ENCODE data around the gene IMPDH1. TPM values are rescaled to one million over a fixed set of nuclear protein-coding genes. Genes with fewer than 3 reads are reported as not detected.

Gene IMPDH1
- total and polyA plus RNA-seq, 9 of the 15 experiments (the other 6 are each of a cell fraction or from before 2014, with no cell fraction given): 0.80 to 118 (median 64.3) TPM

- TF ChIP-seq REST (IDR thresholded peaks at IDR 0.05; ENCODE audit: borderline replicate concordance) (peak; percentile 38; the same call in 1 of the 2 replicates), REST (CRISPR knock-in tag; IDR thresholded peaks at IDR 0.05; ENCODE audit: low read depth) (peak; percentile 64), PHF20 (IDR thresholded peaks at IDR 0.05; ENCODE audit: partially characterized antibody) (peak; percentile 24), ZBTB43 (CRISPR knock-in tag; IDR thresholded peaks at IDR 0.05) (no peak), ZNF24 (IDR thresholded peaks at IDR 0.05) (peak; percentile 63), PHF21A (IDR thresholded peaks at IDR 0.05; ENCODE audit: borderline replicate concordance, low read depth) (no peak), SMARCC2 (IDR thresholded peaks at IDR 0.05; ENCODE audit: low read depth) (no peak), HMGXB4 (CRISPR knock-in tag; IDR thresholded peaks at IDR 0.05) (peak; percentile 26; the same call in 1 of the 2 replicates), ZNF274 (IDR thresholded peaks at IDR 0.05; ENCODE audit: borderline replicate concordance, low read depth, low read length) (no peak), MIER1 (IDR thresholded peaks at IDR 0.05; ENCODE audit: low read depth) (0 out of 2 replicates have a peak, but pooled peaks have one; percentile 59), ZSCAN29 (IDR thresholded peaks at IDR 0.05) (0 out of 2 replicates have a peak, but pooled peaks have one; percentile 41), NR1H2 (CRISPR knock-in tag; IDR thresholded peaks at IDR 0.05) (no peak; the same call in 1 of the 2 replicates), ELF2 (CRISPR knock-in tag; IDR thresholded peaks at IDR 0.05) (peak; percentile 72), SIX5 (IDR thresholded peaks at IDR 0.05; ENCODE audit: borderline replicate concordance in 1 of 2, insufficient read depth in 1 of 2, low read depth in 1 of 2, low read length in 2 of 2) (no peak), RFX7 (CRISPR knock-in tag; IDR thresholded peaks at IDR 0.05) (no peak), ZNF511 (CRISPR knock-in tag; IDR thresholded peaks at IDR 0.05) (peak; percentile 36; the same call in 1 of the 2 replicates)
Observed at GRCh38 chr7:128409596-128410450, at the start of gene IMPDH1 (continued).
